Fibroblast of pulmonary artery (primary cell): ENCODE measurements around the gene PKMYT1.

Source experiments
- DNase-seq: peaks from one replicate; pipeline ENCODE4 v3.0.0-alpha.2; 2010; ENCODE audit warnings: low read depth
- H3K4me3 ChIP-seq: replicated peaks from 2 replicates; pipeline ENCODE4 v1.5.1; 2011; ENCODE audit warnings: low read depth, mild to moderate bottlenecking, control low read depth, low read length, moderate library complexity
- CTCF ChIP-seq: IDR thresholded peaks from 2 replicates; pipeline ENCODE4 v1.5.1; 2011; ENCODE audit warnings: mild to moderate bottlenecking, control low read depth, low read length, inconsistent platforms; ENCODE audit errors: missing control alignments

Gene PKMYT1

GRCh38 chr16:3012246-3012645 lies 32.0 kb upstream of the PKMYT1 start:
- TF ChIP-seq CTCF, result no peak
- H3K4me3 ChIP-seq, result no peak overlapping the region
- no peak for DNase-seq

GRCh38 chr16:3010510-3010909 lies 30.3 kb upstream of the PKMYT1 start:
- DNase-seq, result no peak
- no peak overlapping the region for H3K4me3 ChIP-seq
- no peak for TF ChIP-seq CTCF

GRCh38 chr16:3009568-3010390 lies 29.5 kb upstream of the PKMYT1 start:
- H3K4me3 ChIP-seq, result no peak overlapping the region
- no peak for DNase-seq
- TF ChIP-seq CTCF, result no peak

- H3K4me3 ChIP-seq, result no peak overlapping the region
- TF ChIP-seq CTCF, result no peak
- no peak for DNase-seq
These were observed 28.4 kb upstream of the PKMYT1 start for GRCh38 chr16:3008690-3009037.

GRCh38 chr16:3007957-3008689 lies 27.9 kb upstream of the PKMYT1 start:
- H3K4me3 ChIP-seq, result no peak overlapping the region
- no peak for DNase-seq
- no peak for TF ChIP-seq CTCF

GRCh38 chr16:3007059-3007956 lies 27.1 kb upstream of the PKMYT1 start:
- no peak overlapping the region for H3K4me3 ChIP-seq
- TF ChIP-seq CTCF, result no peak
- no peak for DNase-seq
